Colonic mucosa (tissue), 4 donors: ENCODE measurements around the gene FADS6. TPM values are rescaled to one million over a fixed set of nuclear protein-coding genes. Genes with fewer than 3 reads are reported as not detected.
"Not testable (repeated sequence)": the region's sequence is repeated elsewhere in the genome, so short reads cannot be mapped to it uniquely, and the experiment has no call there.

Experiments
- DNase-seq: peaks from one replicate; pipeline ENCODE4 v3.0.0-alpha.2; 2020
- H3K27ac ChIP-seq: fragments of 200-600 bp; one replicate; pipeline ENCODE4 v1.8.0; 2021
- H3K27me3 ChIP-seq: fragments of 200-600 bp; one replicate; pipeline ENCODE4 v1.8.0; 2021
- H3K36me3 ChIP-seq: fragments of 200-600 bp; one replicate; pipeline ENCODE4 v1.8.0; 2021
- H3K4me1 ChIP-seq: fragments of 200-600 bp; one replicate; pipeline ENCODE4 v1.8.0; 2021; ENCODE audit warnings: mild to moderate bottlenecking
- H3K4me3 ChIP-seq: fragments of 200-600 bp; one replicate; pipeline ENCODE4 v1.8.0; 2021
- H3K9ac ChIP-seq, 2 donors: one replicate each; pipeline ENCODE4 v1.7.0; 2013; ENCODE audit warnings: control low read depth in 2 of 2, low read depth in 2 of 2, low read length in 2 of 2
- H3K9me3 ChIP-seq: fragments of 200-600 bp; one replicate; pipeline ENCODE4 v1.8.0; 2021
- CTCF ChIP-seq: fragments of 200-600 bp; IDR thresholded peaks from one replicate; pipeline ENCODE4 v1.8.0; 2022; ENCODE audit warnings: antibody characterized with exemption, mild to moderate bottlenecking
- intact Hi-C: fragments of 100-400 bp; cut with DNase I; formaldehyde crosslinking; loops from one replicate; pipeline ENCODE4 v1.14.1; 2022
- total RNA-seq, 2 donors: library from RNA; stranded (reverse); fragmentation: NEBNext Ultra II Directional in 1 of 2; extraction: Animal tissue kit (Norgen Biotek cat#: 25700) in 1 of 2; gene quantifications; one replicate each; pipeline ENCODE4 v1.2.1, GENCODE V29; 2021
- donor health status: healthy.
- donor health status: DM: no; HTN: no; CAD: no.
- donor health status: DM: no; HTN: no; CAD: no.

FADS6 gene
- total RNA-seq, 2 donors from 2014 or later, result 0.30 to 18.4 TPM

- Histone ChIP-seq H3K27ac (no peak overlapping the region), H3K9me3 (no peaks in the 10 kb centered on the region), H3K36me3 (no peaks in the 10 kb centered on the region), H3K9ac (no peak overlapping the region), H3K4me3 (no peak overlapping the region), H3K27me3 (peaks cover 53% of the 10 kb centered on the region), H3K4me1 (peaks cover 12% of the 10 kb centered on the region)
- intact Hi-C loops, result no loop called here
- no peak for TF ChIP-seq CTCF
- DNase-seq, result no peak
Measured at GRCh38 chr17:74919440-74920305, 26.2 kb upstream of the FADS6 start.

GRCh38 chr17:74918906-74919305, 25.5 kb upstream of the FADS6 start:
- no peak overlapping the region for H3K4me3 ChIP-seq
- intact Hi-C loops, result no loop called here
- no peak overlapping the region for H3K9ac ChIP-seq
- no peak overlapping the region for H3K27ac ChIP-seq
- TF ChIP-seq CTCF, result no peak
- H3K36me3 ChIP-seq, result no peaks in the 10 kb centered on the region
- no peak for DNase-seq
- H3K9me3 ChIP-seq, result no peaks in the 10 kb centered on the region
- peaks cover 45% of the 10 kb centered on the region for H3K27me3 ChIP-seq
- H3K4me1 ChIP-seq, result peaks cover 10% of the 10 kb centered on the region

GRCh38 chr17:74917430-74917829, 24.0 kb upstream of the FADS6 start:
- H3K4me3 ChIP-seq, result no peak overlapping the region
- H3K27ac ChIP-seq, result no peak overlapping the region
- H3K9me3 ChIP-seq, result no peaks in the 10 kb centered on the region
- no peak for DNase-seq
- no peak overlapping the region for H3K9ac ChIP-seq
- intact Hi-C loops, result no loop called here
- no peaks in the 10 kb centered on the region for H3K36me3 ChIP-seq
- peaks cover 31% of the 10 kb centered on the region for H3K27me3 ChIP-seq
- no peak for TF ChIP-seq CTCF
- no peaks in the 10 kb centered on the region for H3K4me1 ChIP-seq

GRCh38 chr17:74916851-74917199, 23.4 kb upstream of the FADS6 start:
- no peak overlapping the region for H3K4me3 ChIP-seq
- no peak for DNase-seq
- H3K9me3 ChIP-seq, result no peaks in the 10 kb centered on the region
- H3K27ac ChIP-seq, result no peak overlapping the region
- H3K4me1 ChIP-seq, result no peaks in the 10 kb centered on the region
- no peak for TF ChIP-seq CTCF
- H3K27me3 ChIP-seq, result peaks cover 25% of the 10 kb centered on the region
- no peak overlapping the region for H3K9ac ChIP-seq
- no peaks in the 10 kb centered on the region for H3K36me3 ChIP-seq
- intact Hi-C loops, result no loop called here

GRCh38 chr17:74916136-74916850, 22.9 kb upstream of the FADS6 start:
- TF ChIP-seq CTCF, result no peak
- Histone ChIP-seq H3K4me3 (no peak overlapping the region), H3K27ac (no peak overlapping the region), H3K9me3 (no peaks in the 10 kb centered on the region), H3K4me1 (no peaks in the 10 kb centered on the region), H3K27me3 (peaks cover 20% of the 10 kb centered on the region), H3K9ac (no peak overlapping the region), H3K36me3 (no peaks in the 10 kb centered on the region)
- no peak for DNase-seq
- intact Hi-C loops, result no loop called here

GRCh38 chr17:74911423-74911822, 18.0 kb upstream of the FADS6 start:
- H3K4me3 ChIP-seq, H3K27me3 ChIP-seq, H3K27ac ChIP-seq, H3K9me3 ChIP-seq, DNase-seq, H3K36me3 ChIP-seq, H3K4me1 ChIP-seq, intact Hi-C loops, H3K9ac ChIP-seq: not testable (repeated sequence)

GRCh38 chr17:74909097-74909496, 15.7 kb upstream of the FADS6 start:
- H3K27me3 ChIP-seq, H3K4me1 ChIP-seq, H3K36me3 ChIP-seq, H3K9ac ChIP-seq, intact Hi-C loops, DNase-seq, H3K4me3 ChIP-seq, H3K9me3 ChIP-seq, H3K27ac ChIP-seq: not testable (repeated sequence)
